OCI-LY3 (cell line): Measurements from ENCODE around the gene LY6G6F.

Experiments used
- EZH2phosphoT487 ChIP-seq: fragments of 200-600 bp; shearing (Covaris generic); IDR thresholded peaks from 2 replicates; pipeline ENCODE4 v1.6.1; 2018; ENCODE audit warnings: antibody characterized with exemption, mixed run types, low read depth
- TF ChIP-seq, protein P1 (sequence below): fragments of 200-600, 300-600 bp; sonication (generic); IDR thresholded peaks from 2 replicates; pipeline ENCODE4 v1.5.1; 2014; ENCODE audit warnings: antibody characterized with exemption, low read length, low read depth

DNA sequence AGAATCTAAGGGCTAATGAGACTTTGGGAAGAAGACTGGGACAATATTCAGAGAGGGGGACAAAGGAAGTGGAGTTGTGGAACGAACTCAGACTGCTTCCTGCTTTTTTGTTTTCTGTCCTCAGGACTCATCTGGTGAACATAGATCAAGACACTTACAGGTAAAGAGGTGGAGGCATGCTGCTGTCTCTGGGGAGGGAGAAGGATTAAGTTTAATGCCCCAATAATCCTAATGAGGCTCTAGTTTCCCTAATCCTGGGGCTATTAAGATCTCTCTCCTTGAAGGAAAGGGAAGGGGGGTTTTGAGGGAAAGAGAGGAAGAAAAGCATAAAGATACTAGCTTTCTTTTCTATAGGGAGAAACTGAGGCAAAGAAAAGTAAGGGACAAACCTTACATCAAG is 37.8 kb downstream of the LY6G6F start:
- TF ChIP-seq, protein P1, sequence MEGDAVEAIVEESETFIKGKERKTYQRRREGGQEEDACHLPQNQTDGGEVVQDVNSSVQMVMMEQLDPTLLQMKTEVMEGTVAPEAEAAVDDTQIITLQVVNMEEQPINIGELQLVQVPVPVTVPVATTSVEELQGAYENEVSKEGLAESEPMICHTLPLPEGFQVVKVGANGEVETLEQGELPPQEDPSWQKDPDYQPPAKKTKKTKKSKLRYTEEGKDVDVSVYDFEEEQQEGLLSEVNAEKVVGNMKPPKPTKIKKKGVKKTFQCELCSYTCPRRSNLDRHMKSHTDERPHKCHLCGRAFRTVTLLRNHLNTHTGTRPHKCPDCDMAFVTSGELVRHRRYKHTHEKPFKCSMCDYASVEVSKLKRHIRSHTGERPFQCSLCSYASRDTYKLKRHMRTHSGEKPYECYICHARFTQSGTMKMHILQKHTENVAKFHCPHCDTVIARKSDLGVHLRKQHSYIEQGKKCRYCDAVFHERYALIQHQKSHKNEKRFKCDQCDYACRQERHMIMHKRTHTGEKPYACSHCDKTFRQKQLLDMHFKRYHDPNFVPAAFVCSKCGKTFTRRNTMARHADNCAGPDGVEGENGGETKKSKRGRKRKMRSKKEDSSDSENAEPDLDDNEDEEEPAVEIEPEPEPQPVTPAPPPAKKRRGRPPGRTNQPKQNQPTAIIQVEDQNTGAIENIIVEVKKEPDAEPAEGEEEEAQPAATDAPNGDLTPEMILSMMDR: no peak
- TF ChIP-seq EZH2phosphoT487: no peak
